Neural crest cell (in vitro differentiated cells): ENCODE results near the gene PYGL. TPM values are rescaled to one million over a fixed set of nuclear protein-coding genes. Genes with fewer than 3 reads are reported as not detected.

Experiments
- DNase-seq: peaks from one replicate; pipeline ENCODE4 v3.0.0; 2021; ENCODE audit warnings: low read depth, mixed read lengths, low spot score
- H3K27ac Mint-ChIP-seq: one replicate; pipeline ENCODE4 v1.8.0; 2021; ENCODE audit warnings: mild to moderate bottlenecking, mixed read lengths; ENCODE audit not compliant: unreplicated experiment
- H3K27me3 Mint-ChIP-seq: 2 replicates; pipeline ENCODE4 v1.8.0; 2021; ENCODE audit warnings: low read depth, mild to moderate bottlenecking, mixed read lengths
- H3K36me3 Mint-ChIP-seq: 2 replicates; pipeline ENCODE4 v1.8.0; 2021; ENCODE audit warnings: low read depth, mild to moderate bottlenecking, mixed read lengths
- H3K4me1 Mint-ChIP-seq: 2 replicates; pipeline ENCODE4 v1.8.0; 2021; ENCODE audit warnings: mixed read lengths
- H3K4me3 Mint-ChIP-seq: one replicate; pipeline ENCODE4 v1.8.0; 2021; ENCODE audit warnings: mild to moderate bottlenecking, mixed read lengths
- H3K9me3 Mint-ChIP-seq: 2 replicates; pipeline ENCODE4 v1.8.0; 2021; ENCODE audit warnings: mixed read lengths
- total RNA-seq: library from RNA; stranded (reverse); gene quantifications from 2 replicates; pipeline ENCODE4 v1.2.1, GENCODE V29; 2021
- TF ChIP-seq, protein P1 (sequence below): fragments of 200-600 bp; sonication (generic); conservative IDR thresholded peaks from 2 replicates; pipeline ENCODE4 v1.5.0; 2021; ENCODE audit warnings: antibody characterized with exemption, mild to moderate bottlenecking

PYGL gene
- total RNA-seq, 1 donor from 2014 or later = 45.3 TPM

DNA sequence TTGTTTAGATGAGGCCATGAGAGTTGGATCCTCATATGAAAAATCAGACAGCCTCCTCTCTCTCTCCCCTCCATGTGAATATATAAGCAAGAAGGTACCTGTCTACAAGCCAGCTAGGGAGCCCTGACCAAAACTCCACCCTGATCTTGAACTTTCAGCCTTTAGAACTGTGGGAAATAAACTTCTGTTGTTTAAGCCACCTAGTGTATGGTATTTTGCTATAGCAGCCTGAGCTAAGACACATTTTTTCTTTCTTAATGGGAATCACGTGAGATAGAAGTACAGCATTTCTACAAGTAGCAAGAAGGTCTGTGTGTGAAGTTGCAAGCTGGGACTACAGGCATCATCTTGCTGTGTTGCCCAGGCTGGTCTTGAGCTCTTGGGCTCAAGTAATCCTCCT, 88.7 kb downstream of the PYGL start:
- no peak for DNase-seq
- Mint-ChIP-seq H3K27ac (no peak overlapping the region), H3K36me3 (no peaks in the 10 kb centered on the region), H3K4me1 (peaks cover 24% of the 10 kb centered on the region), H3K27me3 (no peaks in the 10 kb centered on the region), H3K4me3 (no peak overlapping the region), H3K9me3 (no peaks in the 10 kb centered on the region)
- TF ChIP-seq, protein P1, sequence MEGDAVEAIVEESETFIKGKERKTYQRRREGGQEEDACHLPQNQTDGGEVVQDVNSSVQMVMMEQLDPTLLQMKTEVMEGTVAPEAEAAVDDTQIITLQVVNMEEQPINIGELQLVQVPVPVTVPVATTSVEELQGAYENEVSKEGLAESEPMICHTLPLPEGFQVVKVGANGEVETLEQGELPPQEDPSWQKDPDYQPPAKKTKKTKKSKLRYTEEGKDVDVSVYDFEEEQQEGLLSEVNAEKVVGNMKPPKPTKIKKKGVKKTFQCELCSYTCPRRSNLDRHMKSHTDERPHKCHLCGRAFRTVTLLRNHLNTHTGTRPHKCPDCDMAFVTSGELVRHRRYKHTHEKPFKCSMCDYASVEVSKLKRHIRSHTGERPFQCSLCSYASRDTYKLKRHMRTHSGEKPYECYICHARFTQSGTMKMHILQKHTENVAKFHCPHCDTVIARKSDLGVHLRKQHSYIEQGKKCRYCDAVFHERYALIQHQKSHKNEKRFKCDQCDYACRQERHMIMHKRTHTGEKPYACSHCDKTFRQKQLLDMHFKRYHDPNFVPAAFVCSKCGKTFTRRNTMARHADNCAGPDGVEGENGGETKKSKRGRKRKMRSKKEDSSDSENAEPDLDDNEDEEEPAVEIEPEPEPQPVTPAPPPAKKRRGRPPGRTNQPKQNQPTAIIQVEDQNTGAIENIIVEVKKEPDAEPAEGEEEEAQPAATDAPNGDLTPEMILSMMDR = no peak

Other genes with a start within 250 kb of the PYGL start
- 94.1 and 94.9 TPM in 2 replicates for gene NIN, start 113.3 kb downstream of the PYGL start, total RNA-seq
- gene ABHD12B, start 72.4 kb downstream of the PYGL start, total RNA-seq = 0.35 and 0.73 TPM in 2 replicates
- 19.7 and 21.9 TPM in 2 replicates for gene TRIM9, start 150.6 kb upstream of the PYGL start, total RNA-seq